ENCODE results near the gene CRYZL1. TPM values are rescaled to one million over a fixed set of nuclear protein-coding genes. Genes with fewer than 3 reads are reported as not detected.

The CRYZL1 gene
- total RNA-seq, 2 experiments from 2014 or later: 31.4 to 35.2 TPM

GRCh38 chr21:33559813-33560212, 81.7 kb downstream of the CRYZL1 start:
- no peaks in the 10 kb centered on the region for H3K27me3 Mint-ChIP-seq
- peaks cover 67% of the 10 kb centered on the region for H3K36me3 Mint-ChIP-seq (ENCODE audit: low read depth)
- intact Hi-C loops (cut with DNase I, micrococcal nuclease): no loop called here
- POLR2A ChIA-PET: no interaction called here
- H3K4me3 Mint-ChIP-seq: no peak overlapping the region
- no peak overlapping the region for H3K27ac Mint-ChIP-seq
- no peak for DNase-seq
- H3K4me1 Mint-ChIP-seq: peaks cover 61% of the 10 kb centered on the region
- CTCF ChIA-PET: interaction anchor here (0.8 kb wide), 1 partner anchor 17 kb away, joined by 3 read pairs; the partner anchor contains the start of gene SON
- H3K9me3 Mint-ChIP-seq (ENCODE audit: low read depth): no peaks in the 10 kb centered on the region
- ATAC-seq: no peak

- ChIA-PET POLR2A (interaction anchor here (0.6 kb wide), 1 partner anchor 80 kb away, joined by 3 read pairs; no protein-coding TSS in a partner anchor), CTCF (interaction anchor here (0.6 to 2.0 kb wide), 4 partner anchors 9 to 29 kb away, joined by 3 to 6 read pairs (median 4); partner anchors contain the start of genes DONSON, GART and SON)
- intact Hi-C loops (cut with DNase I, micrococcal nuclease): no loop called here
- no peak for DNase-seq
- Mint-ChIP-seq H3K36me3 (ENCODE audit: low read depth) (peaks cover 76% of the 10 kb centered on the region), H3K4me1 (peaks cover 68% of the 10 kb centered on the region), H3K27me3 (no peaks in the 10 kb centered on the region), H3K4me3 (no peak overlapping the region), H3K9me3 (ENCODE audit: low read depth) (no peaks in the 10 kb centered on the region), H3K27ac (peak overlapping the region; percentile 17)
- no peak for ATAC-seq
These were observed 82.6 kb downstream of the CRYZL1 start for GRCh38 chr21:33558777-33559421.

- POLR2A ChIA-PET: interaction anchor here (0.6 to 1.4 kb wide), 4 partner anchors 9 to 105 kb away, joined by 3 to 6 read pairs (median 4); partner anchors contain the start of gene SON
- DNase-seq: no peak
- H3K36me3 Mint-ChIP-seq (ENCODE audit: low read depth): peaks cover 83% of the 10 kb centered on the region
These were observed 84.1 kb downstream of the CRYZL1 start for GRCh38 chr21:33557447-33557846.

GRCh38 chr21:33554982-33555344, 86.6 kb downstream of the CRYZL1 start:
- DNase-seq (no peak), ATAC-seq (no peak)
- Mint-ChIP-seq H3K36me3 (ENCODE audit: low read depth) (peaks cover 84% of the 10 kb centered on the region), H3K27me3 (no peaks in the 10 kb centered on the region), H3K9me3 (ENCODE audit: low read depth) (no peaks in the 10 kb centered on the region), H3K27ac (no peak overlapping the region), H3K4me3 (peak overlapping the region; percentile 2), H3K4me1 (peaks cover 59% of the 10 kb centered on the region)
- ChIA-PET CTCF (interaction anchor here (1.0 to 2.1 kb wide), 5 partner anchors 11 to 31 kb away, joined by 3 to 6 read pairs (median 3); no protein-coding TSS in a partner anchor), POLR2A (interaction anchor here (1.3 to 1.7 kb wide), 2 partner anchors 9 to 10 kb away, joined by 6 to 8 read pairs; no protein-coding TSS in a partner anchor)
- intact Hi-C loops (cut with DNase I, micrococcal nuclease): no loop called here

More at GRCh38 chr21:33557447-33557846, 84.1 kb downstream of the CRYZL1 start:
- Mint-ChIP-seq H3K4me1 (peaks cover 70% of the 10 kb centered on the region), H3K27me3 (no peaks in the 10 kb centered on the region), H3K4me3 (no peak overlapping the region), H3K9me3 (ENCODE audit: low read depth) (no peaks in the 10 kb centered on the region), H3K27ac (no peak overlapping the region)
- intact Hi-C loops (cut with DNase I, micrococcal nuclease): no loop called here
- CTCF ChIA-PET: interaction anchor here (1.1 to 2.0 kb wide), 5 partner anchors 8 to 49 kb away, joined by 3 to 16 read pairs (median 5); partner anchors contain the start of gene DONSON
- no peak for ATAC-seq

- POLR2A ChIA-PET: interaction anchor here (1.3 to 1.7 kb wide), 2 partner anchors 10 kb away, joined by 6 to 8 read pairs; no protein-coding TSS in a partner anchor
- no peak for DNase-seq
These were observed 87.1 kb downstream of the CRYZL1 start for GRCh38 chr21:33554236-33554981.

GRCh38 chr21:33552999-33553598, 88.4 kb downstream of the CRYZL1 start:
- Mint-ChIP-seq H3K27me3 (no peaks in the 10 kb centered on the region), H3K9me3 (ENCODE audit: low read depth) (no peaks in the 10 kb centered on the region), H3K4me1 (peaks cover 56% of the 10 kb centered on the region), H3K36me3 (ENCODE audit: low read depth) (peaks cover 84% of the 10 kb centered on the region), H3K27ac (peak overlapping the region; percentile 42), H3K4me3 (no peak overlapping the region)
- ChIA-PET POLR2A (no interaction called here), CTCF (no interaction called here)
- intact Hi-C loops (cut with DNase I, micrococcal nuclease): loop anchor here in 1 of 2 experiments (2.0 kb wide), 1 partner anchor 14 kb away; no protein-coding TSS in a partner anchor
- ATAC-seq (no peak), DNase-seq (no peak)

More at GRCh38 chr21:33554236-33554981, 87.1 kb downstream of the CRYZL1 start:
- no peak for ATAC-seq
- intact Hi-C loops (cut with DNase I, micrococcal nuclease): no loop called here
- H3K27me3 Mint-ChIP-seq: no peaks in the 10 kb centered on the region
- no peaks in the 10 kb centered on the region for H3K9me3 Mint-ChIP-seq (ENCODE audit: low read depth)
- peak overlapping the region; percentile 2 for H3K27ac Mint-ChIP-seq
- H3K4me3 Mint-ChIP-seq: peak overlapping the region; percentile 2
- CTCF ChIA-PET: interaction anchor here (1.0 to 2.1 kb wide), 5 partner anchors 10 to 32 kb away, joined by 3 to 6 read pairs (median 3); no protein-coding TSS in a partner anchor
- H3K36me3 Mint-ChIP-seq (ENCODE audit: low read depth): peaks cover 84% of the 10 kb centered on the region
- H3K4me1 Mint-ChIP-seq: peaks cover 54% of the 10 kb centered on the region

- ChIA-PET CTCF (interaction anchor here (0.6 kb wide), 1 partner anchor 37 kb away, joined by 3 read pairs; no protein-coding TSS in a partner anchor), POLR2A (no interaction called here)
- H3K36me3 Mint-ChIP-seq (ENCODE audit: low read depth): peaks cover 80% of the 10 kb centered on the region
- H3K9me3 Mint-ChIP-seq (ENCODE audit: low read depth): no peaks in the 10 kb centered on the region
- peak overlapping the region; percentile 60 for H3K27ac Mint-ChIP-seq
- DNase-seq (no peak), ATAC-seq (peak; percentile 51)
- H3K4me1 Mint-ChIP-seq: peaks cover 54% of the 10 kb centered on the region
- H3K27me3 Mint-ChIP-seq: no peaks in the 10 kb centered on the region
- H3K4me3 Mint-ChIP-seq: no peak overlapping the region
- intact Hi-C loops (cut with DNase I, micrococcal nuclease): loop anchor here in 1 of 2 experiments (2.0 kb wide), 1 partner anchor 14 kb away; no protein-coding TSS in a partner anchor
These were observed 89.2 kb downstream of the CRYZL1 start for GRCh38 chr21:33552093-33552998.

GRCh38 chr21:33551664-33552063, 89.9 kb downstream of the CRYZL1 start:
- H3K4me1 Mint-ChIP-seq: peaks cover 52% of the 10 kb centered on the region
- H3K4me3 Mint-ChIP-seq: no peak overlapping the region
- intact Hi-C loops (cut with DNase I, micrococcal nuclease): loop anchor here in 1 of 2 experiments (2.0 kb wide), 1 partner anchor 15 kb away; no protein-coding TSS in a partner anchor
- ATAC-seq: no peak
- POLR2A ChIA-PET: interaction anchor here (0.6 to 0.7 kb wide), 2 partner anchors 43 to 804 kb away, joined by 4 read pairs; no protein-coding TSS in a partner anchor
- no peaks in the 10 kb centered on the region for H3K9me3 Mint-ChIP-seq (ENCODE audit: low read depth)
- CTCF ChIA-PET: interaction anchor here (0.8 kb wide), 1 partner anchor 104 kb away, joined by 3 read pairs; no protein-coding TSS in a partner anchor
- H3K36me3 Mint-ChIP-seq (ENCODE audit: low read depth): peaks cover 79% of the 10 kb centered on the region
- H3K27ac Mint-ChIP-seq: no peak overlapping the region
- DNase-seq: no peak
- H3K27me3 Mint-ChIP-seq: no peaks in the 10 kb centered on the region

GRCh38 chr21:33550772-33551660, 90.5 kb downstream of the CRYZL1 start:
- no peak for DNase-seq
- Mint-ChIP-seq H3K4me3 (no peak overlapping the region), H3K36me3 (ENCODE audit: low read depth) (peaks cover 75% of the 10 kb centered on the region), H3K4me1 (peaks cover 48% of the 10 kb centered on the region), H3K27me3 (no peaks in the 10 kb centered on the region), H3K27ac (no peak overlapping the region), H3K9me3 (ENCODE audit: low read depth) (no peaks in the 10 kb centered on the region)
- ChIA-PET CTCF (interaction anchor here (0.8 kb wide), 1 partner anchor 104 kb away, joined by 3 read pairs; no protein-coding TSS in a partner anchor), POLR2A (interaction anchor here (0.6 to 0.7 kb wide), 2 partner anchors 43 to 804 kb away, joined by 4 read pairs; no protein-coding TSS in a partner anchor)
- ATAC-seq: no peak
- intact Hi-C loops (cut with DNase I, micrococcal nuclease): no loop called here
